Measurements from ENCODE around the gene MAP4K2.

DNA sequence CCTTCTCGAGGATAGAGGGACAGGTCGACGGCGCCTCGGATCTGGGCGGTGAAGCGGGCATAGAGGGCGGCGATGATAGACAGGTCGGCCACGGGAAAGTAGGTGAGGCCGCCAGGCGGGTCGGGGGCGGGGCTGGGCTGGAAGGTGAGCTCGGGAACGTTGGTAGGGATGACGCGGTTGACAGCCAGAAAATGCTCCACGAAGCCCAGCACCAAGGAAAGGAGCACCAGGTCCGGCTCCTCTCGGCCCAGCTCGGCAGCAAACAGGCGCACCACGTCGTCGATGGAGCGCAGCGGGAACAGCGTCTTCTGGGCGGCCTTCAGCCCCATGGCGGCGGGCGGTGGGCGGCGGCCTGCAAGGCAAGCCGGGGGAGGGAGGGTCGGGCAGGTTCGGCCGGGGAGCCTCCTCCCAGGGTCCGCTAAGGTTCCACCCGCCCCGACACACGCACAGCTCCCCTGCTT is 6.8 kb upstream of the MAP4K2 start:
- TF ChIP-seq, protein P1, sequence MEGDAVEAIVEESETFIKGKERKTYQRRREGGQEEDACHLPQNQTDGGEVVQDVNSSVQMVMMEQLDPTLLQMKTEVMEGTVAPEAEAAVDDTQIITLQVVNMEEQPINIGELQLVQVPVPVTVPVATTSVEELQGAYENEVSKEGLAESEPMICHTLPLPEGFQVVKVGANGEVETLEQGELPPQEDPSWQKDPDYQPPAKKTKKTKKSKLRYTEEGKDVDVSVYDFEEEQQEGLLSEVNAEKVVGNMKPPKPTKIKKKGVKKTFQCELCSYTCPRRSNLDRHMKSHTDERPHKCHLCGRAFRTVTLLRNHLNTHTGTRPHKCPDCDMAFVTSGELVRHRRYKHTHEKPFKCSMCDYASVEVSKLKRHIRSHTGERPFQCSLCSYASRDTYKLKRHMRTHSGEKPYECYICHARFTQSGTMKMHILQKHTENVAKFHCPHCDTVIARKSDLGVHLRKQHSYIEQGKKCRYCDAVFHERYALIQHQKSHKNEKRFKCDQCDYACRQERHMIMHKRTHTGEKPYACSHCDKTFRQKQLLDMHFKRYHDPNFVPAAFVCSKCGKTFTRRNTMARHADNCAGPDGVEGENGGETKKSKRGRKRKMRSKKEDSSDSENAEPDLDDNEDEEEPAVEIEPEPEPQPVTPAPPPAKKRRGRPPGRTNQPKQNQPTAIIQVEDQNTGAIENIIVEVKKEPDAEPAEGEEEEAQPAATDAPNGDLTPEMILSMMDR (IDR thresholded peaks at IDR 0.05), result no peak
- TF ChIP-seq POLR2A (IDR thresholded peaks at IDR 0.05), result no peak
